Measurements from ENCODE around the gene SHD.
"Not testable (repeated sequence)": the region's sequence is repeated elsewhere in the genome, so short reads cannot be mapped to it uniquely, and the experiment has no call there.

SHD gene
- total RNA-seq = 0 to 0.55 (median 0) reads per million in 17 experiments

- DNase-seq = no peak
These were observed at the start of gene SHD for GRCh38 chr19:4278419-4279266. Gene SHD, plus strand, starts transcription at chr19:4279266. Its CDS starts 798 bp downstream, at chr19:4280064.

GRCh38 chr19:4230237-4230636 is 48.8 kb upstream of the SHD start:
- not testable (repeated sequence) for DNase-seq

- not testable (repeated sequence) for DNase-seq
These were observed 47.5 kb upstream of the SHD start for GRCh38 chr19:4231521-4231920.

- not testable (repeated sequence) for DNase-seq
These were observed 46.9 kb upstream of the SHD start for GRCh38 chr19:4232139-4232538.

GRCh38 chr19:4232614-4233281 is 46.3 kb upstream of the SHD start:
- no peak for DNase-seq

- peak; percentile 52 to 76 (median 72) for DNase-seq
These were observed 45.7 kb upstream of the SHD start for GRCh38 chr19:4233282-4233853.

- no peak for DNase-seq
These were observed 44.8 kb upstream of the SHD start for GRCh38 chr19:4234142-4234861.

GRCh38 chr19:4234862-4235201 is 44.2 kb upstream of the SHD start:
- DNase-seq = no peak

- not testable (repeated sequence) for DNase-seq
These were observed 41.6 kb upstream of the SHD start for GRCh38 chr19:4237510-4237909.

- DNase-seq = no peak
These were observed 40.2 kb upstream of the SHD start for GRCh38 chr19:4238831-4239230.

- DNase-seq = peak; percentile 18 to 71 (median 47)
These were observed 37.1 kb upstream of the SHD start for GRCh38 chr19:4241824-4242430.

- DNase-seq = not testable (repeated sequence)
These were observed 33.1 kb upstream of the SHD start for GRCh38 chr19:4245938-4246337.

- DNase-seq = peak; percentile 100
These were observed 32.1 kb upstream of the SHD start, which contains the start of gene YJU2 for GRCh38 chr19:4246767-4247593. Gene YJU2, plus strand, starts transcription at chr19:4247080. Its CDS starts 67 bp downstream, at chr19:4247147.

GRCh38 chr19:4256563-4256962 is 22.5 kb upstream of the SHD start:
- DNase-seq = no peak

GRCh38 chr19:4257025-4257424 is 22.0 kb upstream of the SHD start:
- DNase-seq = no peak

GRCh38 chr19:4258181-4258580 is 20.9 kb upstream of the SHD start:
- no peak for DNase-seq

- peak; percentile 56 to 69 (median 67) for DNase-seq
These were observed 18.4 kb upstream of the SHD start for GRCh38 chr19:4260613-4261191.

GRCh38 chr19:4264812-4265211 is 14.3 kb upstream of the SHD start:
- DNase-seq = no peak

GRCh38 chr19:4266253-4267000 is 12.6 kb upstream of the SHD start:
- peak; percentile 35 to 66 (median 60) for DNase-seq
